ENCODE results near the gene GCNT3.
"Not testable (repeated sequence)": the region's sequence is repeated elsewhere in the genome, so short reads cannot be mapped to it uniquely, and the experiment has no call there.

GCNT3 gene

DNA sequence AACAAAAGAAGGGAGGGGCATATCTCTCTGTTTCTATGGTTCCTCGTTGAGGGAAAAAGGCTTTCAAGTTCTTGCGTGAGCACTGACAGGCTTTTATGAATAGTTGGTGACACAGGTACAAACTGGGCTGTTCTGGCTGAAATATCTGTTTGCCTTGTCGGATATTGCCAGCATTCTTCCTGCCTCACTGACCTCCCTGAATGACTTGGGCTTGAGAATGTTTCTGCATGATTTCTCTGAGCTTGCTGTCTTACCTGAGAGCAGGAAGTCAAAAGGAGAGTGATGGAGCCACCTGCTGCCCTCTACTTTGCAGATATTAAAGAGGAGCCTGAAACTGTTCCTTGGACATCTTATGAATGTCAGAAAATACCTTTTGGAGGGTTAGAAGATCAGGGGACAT, 4.8 kb downstream of the GCNT3 start:
- DNase-seq (ENCODE audit: low read depth in 2 of 2), result no peak

DNA sequence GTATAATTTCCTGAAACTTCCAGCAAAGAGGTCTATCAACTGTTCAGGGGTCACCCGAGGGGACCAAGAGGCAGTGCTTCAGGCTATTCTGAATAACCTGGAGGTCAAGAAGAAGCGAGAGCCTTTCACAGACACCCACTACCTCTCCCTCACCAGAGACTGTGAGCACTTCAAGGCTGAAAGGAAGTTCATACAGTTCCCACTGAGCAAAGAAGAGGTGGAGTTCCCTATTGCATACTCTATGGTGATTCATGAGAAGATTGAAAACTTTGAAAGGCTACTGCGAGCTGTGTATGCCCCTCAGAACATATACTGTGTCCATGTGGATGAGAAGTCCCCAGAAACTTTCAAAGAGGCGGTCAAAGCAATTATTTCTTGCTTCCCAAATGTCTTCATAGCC, 6.8 kb downstream of the GCNT3 start:
- no peak for DNase-seq (ENCODE audit: low read depth in 2 of 2)

DNA sequence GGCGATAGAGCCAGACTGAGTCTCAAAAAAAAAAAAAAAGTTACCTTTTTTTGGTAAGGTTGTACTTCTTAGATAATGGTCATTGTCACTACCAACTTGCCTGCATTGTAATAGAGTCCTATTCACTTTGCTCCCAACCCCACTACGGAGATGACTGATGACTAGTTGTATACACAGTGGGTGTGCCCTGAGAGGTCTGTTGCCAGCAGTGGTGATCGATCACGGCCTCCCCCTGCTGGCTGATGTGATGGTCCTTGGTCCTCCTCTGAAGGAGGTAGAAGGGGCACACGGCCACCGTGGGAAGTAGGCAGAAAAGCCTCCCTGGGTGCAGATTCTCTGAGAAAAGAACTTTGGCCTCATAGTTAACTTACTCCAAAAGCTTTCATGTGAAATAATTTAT, 10.7 kb downstream of the GCNT3 start:
- no peak for DNase-seq (ENCODE audit: low read depth in 2 of 2)

DNA sequence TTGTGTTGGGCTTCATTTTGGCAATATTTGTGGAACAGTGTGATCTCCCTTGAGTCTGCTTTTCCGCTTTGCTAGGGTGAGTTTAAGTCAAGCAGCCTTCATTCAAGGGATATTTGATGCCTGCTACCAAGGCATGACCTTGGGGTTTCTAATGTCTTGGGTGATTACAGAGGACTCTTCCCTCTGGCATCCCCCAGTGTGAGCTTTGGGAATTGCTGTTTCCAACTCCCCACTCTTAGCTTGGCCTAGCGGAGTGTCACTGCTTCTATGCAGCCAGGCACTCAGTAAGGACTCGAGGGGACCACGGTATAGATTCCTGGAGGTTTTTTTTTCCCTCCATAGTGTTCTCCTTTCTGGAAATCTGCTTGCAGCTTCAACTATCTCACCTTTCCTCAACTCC, 21.1 kb downstream of the GCNT3 start:
- DNase-seq (ENCODE audit: low read depth in 2 of 2), result no peak

DNA sequence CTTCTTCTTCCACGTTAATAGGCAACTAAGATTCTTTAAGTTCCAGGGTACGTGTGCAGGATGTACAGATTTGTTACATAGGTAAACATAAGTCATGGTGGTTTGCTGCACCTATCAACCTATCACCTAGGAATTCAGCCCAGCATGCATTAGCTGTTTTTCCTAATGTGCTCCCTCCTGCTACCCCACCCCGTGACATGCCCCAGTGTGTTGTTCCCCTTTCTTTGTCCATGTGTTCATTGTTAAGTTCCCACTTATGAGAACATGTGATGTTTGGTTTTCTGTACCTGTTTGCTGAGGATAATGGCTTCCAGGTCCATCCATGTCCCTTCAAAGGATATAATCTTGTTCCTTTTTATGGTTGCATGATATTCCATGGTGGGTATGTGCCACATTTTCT, 24.6 kb downstream of the GCNT3 start:
- DNase-seq (ENCODE audit: low read depth in 2 of 2), result no peak

DNA sequence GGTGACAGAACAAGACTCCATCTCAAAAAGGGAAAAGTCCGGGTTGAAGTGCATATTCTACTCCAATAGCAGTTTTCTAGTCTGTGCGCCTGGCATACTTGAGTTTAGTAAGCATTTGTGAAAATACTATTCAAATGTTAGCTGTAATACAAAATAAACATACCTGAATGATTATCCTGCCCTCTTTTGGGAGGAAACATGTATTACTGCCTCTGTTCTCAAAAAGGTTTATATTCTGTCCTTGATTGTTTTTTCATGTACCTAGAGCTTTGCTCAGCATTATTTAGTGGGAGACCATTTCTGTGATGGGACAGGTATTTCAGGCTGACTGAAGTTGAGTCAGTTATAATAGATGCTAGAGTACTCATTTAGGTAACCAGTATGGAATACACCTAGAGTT, 25.9 kb downstream of the GCNT3 start:
- DNase-seq (ENCODE audit: low read depth in 2 of 2), result not testable (repeated sequence)

DNA sequence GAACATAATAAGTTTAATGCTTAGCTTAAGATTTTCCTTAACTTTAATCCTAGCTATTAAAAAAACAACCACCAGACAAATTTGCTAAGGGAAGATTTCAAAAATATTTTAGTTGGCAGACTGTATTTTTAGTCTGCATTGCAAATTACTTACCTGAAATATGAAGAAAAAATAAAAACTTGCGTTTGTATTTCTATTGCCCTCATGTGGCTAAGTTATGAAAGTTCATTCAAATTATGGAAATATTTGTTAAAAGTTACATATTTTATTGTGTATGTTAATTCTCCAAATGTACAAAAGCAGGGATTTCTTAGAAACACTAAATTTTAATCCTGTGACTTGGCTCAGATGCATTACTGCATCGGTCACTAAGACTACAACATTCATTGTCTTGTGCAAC, 30.8 kb downstream of the GCNT3 start:
- DNase-seq (ENCODE audit: low read depth in 2 of 2), result no peak

DNA sequence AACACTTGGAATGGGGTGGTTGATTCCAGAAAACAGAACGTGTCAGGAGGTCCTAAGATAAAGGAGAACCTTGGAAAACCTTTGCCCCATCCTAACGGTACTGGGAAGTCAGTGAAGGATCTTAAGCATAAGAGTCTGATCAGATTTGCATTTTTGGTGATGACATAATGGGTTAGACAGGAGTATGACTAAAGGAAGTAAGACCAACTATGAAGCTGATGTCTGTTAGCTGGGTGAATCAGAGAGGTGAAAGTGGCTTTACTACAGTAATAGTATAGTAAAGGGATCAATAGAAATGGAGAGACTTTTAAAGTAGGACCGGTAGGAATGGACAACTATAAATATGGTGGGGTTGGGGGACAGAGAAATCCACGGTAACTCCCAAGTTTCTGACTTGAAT, 33.2 kb downstream of the GCNT3 start:
- DNase-seq (ENCODE audit: low read depth in 2 of 2), result no peak

DNA sequence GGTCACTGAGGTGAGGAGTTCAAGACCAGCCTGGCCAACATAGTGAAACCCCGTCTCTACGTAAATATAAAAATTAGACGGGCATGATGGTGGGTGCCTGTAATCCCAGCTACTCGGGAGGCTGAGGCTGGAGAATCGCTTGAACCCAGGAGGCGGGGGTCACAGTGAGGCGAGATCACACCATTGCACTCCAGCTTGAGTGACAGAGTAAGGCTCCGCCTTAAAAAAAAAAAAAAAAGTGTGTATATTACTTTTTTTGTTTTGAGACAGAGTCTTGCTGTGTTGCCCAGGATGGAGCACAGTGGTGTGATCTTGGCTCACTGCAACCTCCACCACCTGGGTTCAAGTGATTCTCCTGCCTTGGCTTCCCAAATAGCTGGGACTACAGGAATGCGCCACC, 34.2 kb downstream of the GCNT3 start:
- DNase-seq (ENCODE audit: low read depth in 2 of 2), result not testable (repeated sequence)

DNA sequence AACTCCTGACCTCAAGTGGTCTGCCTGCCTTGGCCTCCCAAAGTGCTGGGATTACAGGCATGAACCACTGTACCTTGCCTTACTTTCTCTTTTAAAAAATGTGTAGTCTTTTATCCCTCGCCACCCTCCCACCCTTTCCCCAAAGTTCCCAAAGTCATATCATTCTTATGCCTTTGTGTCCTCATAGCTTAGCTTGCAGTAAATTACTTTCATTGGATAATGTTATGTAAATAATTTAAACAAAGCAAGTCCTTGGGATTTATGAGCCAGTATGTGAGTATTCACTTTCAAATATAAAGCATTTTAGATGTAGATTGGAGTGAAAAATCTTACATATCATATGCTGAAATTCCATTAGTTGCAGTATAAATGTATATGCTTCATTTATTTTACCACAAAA, 34.7 kb downstream of the GCNT3 start:
- DNase-seq (ENCODE audit: low read depth in 2 of 2), result no peak

DNA sequence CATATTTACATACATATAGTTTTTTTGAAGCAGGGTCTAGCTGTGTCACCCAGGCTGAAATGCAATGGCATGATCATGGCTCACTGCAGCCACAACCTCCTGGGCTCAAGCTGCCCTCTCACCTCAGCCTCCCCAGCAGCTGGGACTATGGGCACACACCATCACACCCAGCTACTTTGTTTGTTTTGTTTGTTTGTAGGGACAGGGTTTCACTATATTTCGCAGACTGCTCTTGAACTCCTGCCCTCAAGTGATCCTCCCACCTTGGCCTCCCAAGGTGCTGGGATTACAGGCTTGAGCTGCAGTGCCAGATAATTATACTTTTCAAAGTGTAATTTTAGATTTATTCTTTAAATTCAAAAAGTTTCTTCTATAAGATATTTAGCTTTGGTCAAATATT, 35.5 kb downstream of the GCNT3 start:
- DNase-seq (ENCODE audit: low read depth in 2 of 2), result no peak

DNA sequence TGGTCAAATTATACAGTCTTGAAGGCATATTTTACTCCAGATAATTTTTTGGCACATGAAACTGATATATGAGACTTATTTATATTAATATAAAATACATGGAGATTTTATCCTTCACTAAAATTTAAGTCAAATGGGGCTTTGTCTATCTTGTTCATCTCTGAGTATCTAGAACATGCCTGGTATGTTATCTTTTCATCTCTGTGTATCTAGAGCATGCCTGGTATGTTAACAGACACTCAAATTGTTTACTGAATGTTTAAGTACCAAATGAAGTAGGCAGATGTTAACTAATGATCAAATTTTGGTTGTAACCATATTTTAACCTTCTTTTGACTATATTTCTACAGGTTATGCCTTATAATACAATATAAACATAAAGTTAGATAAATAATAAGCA, 38.0 kb downstream of the GCNT3 start:
- DNase-seq (ENCODE audit: low read depth in 2 of 2), result no peak

DNA sequence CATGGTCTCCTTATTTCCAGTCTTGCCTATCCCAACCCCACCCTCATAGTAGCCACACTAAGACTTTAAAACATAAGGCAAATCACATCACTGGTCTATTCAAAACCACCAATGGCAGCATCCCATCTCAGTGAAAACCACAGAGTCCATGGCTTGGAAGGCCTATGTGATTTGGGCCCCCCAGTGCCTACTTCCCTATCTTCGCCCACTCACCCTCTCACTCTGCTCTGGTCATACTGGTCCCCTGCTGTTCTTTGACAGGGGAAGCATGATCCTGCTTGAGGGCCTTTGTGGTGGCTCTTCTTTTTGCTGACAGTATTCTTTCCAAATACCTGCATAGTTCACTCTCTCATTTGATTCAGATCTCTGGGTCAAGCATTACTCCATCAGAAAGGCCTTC, 42.5 kb downstream of the GCNT3 start:
- no peak for DNase-seq (ENCODE audit: low read depth in 2 of 2)

DNA sequence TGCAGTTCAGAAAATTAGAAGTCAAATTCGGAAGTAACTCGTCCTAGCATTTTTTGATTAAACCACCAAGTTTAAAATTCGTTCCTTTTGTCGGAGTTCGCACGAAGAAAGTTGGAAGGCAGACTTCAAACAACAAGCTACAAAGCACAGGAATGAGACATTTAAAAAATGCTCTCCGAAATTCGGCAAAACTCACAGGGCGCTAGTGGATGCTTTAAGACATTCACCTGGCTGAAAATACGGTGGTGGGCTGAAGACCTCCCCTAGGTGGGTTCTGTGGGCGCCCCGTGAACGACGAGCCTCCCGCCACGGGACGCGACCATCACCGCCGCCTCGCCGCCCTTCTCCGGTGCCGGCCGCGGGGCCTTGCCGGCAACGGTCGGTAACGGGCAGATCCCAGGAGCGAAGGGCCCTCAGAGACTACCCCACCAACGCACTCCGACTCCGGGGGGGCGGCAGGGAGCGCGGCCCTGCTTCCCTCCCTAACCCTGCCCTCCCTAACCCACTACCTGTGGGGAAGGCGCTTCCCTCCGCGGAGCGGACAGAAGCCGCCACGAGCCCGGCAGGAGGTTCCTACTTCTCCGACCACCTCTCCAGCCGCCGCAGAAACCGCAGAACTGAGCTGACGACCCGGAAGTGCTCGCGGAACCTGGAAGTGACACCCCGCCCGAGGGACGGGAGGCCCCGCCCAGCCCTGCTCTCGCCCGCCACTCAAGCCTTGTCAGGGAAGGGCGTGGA, 45.5 kb downstream of the GCNT3 start, which contains the start of gene GTF2A2:
Gene GTF2A2, minus strand, starts transcription at position 619 of the 738 bp plus-strand sequence. CDS start 5,238 bp downstream, outside the sequence.
- peak; percentile 86 to 89 for DNase-seq (ENCODE audit: low read depth in 2 of 2)

DNA sequence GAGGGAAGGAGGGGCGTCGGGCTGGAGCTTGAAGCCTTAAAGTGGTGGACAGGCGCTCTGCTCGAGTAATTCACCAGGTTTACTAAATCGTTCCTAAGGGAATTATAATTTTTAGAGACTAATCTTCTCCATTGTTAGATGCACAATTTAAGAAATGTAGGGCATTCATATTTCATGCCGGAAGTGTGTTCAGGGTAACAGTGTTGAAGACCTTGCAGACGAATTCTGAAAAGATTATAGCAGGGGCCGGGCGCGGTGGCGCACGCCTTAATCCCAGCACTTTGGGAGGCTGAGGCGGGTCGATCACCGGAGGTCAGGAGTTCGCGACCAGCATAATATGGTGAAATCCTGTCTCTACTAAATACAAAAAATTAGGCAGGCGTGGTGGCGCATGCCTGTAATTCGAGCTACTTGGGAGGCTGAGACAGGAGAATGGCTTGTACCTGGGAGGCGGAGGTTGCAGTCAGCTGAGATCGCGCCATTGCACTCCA, 46.1 kb downstream of the GCNT3 start:
- DNase-seq (ENCODE audit: low read depth in 2 of 2), result no peak

DNA sequence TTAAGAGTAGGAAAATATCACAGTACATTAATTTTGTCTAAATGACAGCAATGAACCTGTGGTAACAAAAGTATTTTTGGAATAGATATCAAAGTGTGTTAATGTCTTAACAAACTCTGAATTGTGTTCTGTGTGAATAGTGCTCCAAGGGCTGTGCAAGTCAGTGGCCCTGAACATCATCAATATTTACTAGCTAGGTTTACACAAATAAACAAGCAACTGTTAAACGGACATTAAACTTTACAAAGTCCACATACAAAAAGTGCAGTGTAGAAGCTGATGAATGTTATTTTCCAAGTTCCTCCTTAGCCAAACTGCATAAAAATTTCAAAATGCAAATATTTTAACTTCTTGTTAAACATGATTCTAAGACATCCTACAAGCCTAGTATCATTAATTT, 47.8 kb downstream of the GCNT3 start:
- DNase-seq (ENCODE audit: low read depth in 2 of 2), result no peak

DNA sequence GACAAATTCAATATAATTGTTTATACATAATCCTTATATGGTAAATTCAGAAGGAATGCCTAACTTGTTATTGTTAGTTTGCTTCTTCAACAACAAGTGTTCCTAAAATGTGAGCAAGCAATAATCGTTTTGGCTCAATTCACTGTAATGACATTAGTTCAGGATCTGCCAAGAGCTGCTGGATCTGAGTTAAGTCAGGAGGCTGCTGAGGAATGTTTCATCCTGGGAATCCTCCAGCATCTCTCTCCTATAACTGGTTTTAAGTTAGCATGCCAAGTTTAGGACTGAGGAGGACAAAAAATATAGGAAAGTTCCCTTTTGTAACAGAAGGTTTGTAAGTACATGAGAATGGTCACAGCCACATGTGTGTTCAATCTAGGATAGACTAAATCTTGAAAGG, 50.7 kb downstream of the GCNT3 start:
- DNase-seq (ENCODE audit: low read depth in 2 of 2), result no peak

DNA sequence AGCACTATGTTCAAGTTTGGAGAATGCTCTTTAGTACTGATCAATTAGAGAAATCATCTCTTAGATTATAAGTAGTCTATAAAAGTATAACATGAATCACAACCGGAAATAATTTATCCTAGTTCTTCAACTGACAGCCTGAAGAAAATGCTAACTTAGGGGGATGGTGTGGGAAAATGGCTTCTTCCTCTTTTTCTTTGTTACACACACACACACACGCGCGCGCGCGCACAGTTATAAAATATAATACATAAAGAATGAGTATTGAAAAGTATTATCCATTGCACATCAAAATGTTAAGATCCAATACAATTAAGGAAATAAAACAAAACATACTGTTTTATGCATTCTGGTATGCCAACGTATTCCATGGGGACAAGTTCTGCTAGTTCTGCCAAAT, 57.0 kb downstream of the GCNT3 start:
- DNase-seq (ENCODE audit: low read depth in 2 of 2), result no peak
